GM18868 (cell line): ENCODE data around the gene ARID3A.
A peak's percentile ranks its signal among the peaks of the same experiment; 100 is the strongest.
"Not testable (repeated sequence)": the region's sequence is repeated elsewhere in the genome, so short reads cannot be mapped to it uniquely, and the experiment has no call there.

Source experiments
- ATAC-seq: cut with Tn5 transposase; IDR thresholded peaks from one replicate; pipeline ENCODE4 v1.9.1; 2021; ENCODE audit warnings: mild to moderate bottlenecking, moderate library complexity; ENCODE audit not compliant: unreplicated experiment

Gene ARID3A, protein sequence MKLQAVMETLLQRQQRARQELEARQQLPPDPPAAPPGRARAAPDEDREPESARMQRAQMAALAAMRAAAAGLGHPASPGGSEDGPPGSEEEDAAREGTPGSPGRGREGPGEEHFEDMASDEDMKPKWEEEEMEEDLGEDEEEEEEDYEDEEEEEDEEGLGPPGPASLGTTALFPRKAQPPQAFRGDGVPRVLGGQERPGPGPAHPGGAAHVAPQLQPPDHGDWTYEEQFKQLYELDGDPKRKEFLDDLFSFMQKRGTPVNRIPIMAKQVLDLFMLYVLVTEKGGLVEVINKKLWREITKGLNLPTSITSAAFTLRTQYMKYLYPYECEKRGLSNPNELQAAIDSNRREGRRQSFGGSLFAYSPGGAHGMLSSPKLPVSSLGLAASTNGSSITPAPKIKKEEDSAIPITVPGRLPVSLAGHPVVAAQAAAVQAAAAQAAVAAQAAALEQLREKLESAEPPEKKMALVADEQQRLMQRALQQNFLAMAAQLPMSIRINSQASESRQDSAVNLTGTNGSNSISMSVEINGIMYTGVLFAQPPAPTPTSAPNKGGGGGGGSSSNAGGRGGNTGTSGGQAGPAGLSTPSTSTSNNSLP

DNA sequence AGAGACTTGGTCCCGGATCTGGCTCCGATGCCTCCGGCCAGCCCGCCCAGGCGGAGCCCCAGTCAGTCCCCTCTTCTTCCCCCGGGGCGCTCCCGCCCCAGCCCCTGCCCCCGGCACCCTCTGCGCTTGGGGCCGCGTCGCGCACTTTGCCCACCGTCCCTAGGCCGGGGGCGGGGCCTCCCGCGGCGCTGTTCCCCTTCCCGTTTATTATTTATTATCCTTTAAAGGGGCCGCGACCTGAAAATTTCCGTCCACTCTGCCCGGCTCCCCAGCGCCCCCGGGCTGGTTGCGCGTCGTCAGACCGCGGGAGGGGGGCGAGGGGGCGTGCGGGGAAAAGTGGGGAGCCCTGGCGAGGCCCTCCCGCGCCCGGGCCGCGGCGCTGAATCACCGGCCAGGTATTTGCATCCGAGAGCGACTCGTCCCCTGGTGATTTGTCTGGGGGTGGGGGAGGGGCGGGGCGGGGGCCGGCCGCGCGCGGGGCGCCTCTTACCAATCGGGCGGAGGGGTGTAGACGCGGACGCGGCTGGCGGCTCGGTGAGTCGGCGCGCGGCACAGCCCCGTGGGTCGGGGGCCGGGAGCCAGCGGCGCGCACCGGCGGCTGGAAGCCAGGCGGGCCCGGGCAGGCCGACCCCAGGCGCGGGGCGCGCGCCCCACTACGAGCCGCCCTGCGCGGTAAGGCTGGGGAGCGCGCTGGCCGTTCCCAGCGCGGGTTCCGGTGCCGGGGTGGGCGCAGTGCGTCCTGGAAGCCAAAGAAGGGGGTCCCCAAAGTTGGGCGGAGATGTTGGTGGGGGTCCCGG lies at the start of gene ARID3A:
ARID3A (plus strand) TSS at position 510 of the 797 bp plus-strand sequence. CDS start 3,494 bp downstream, outside the sequence.
- peak; percentile 49 for ATAC-seq

DNA sequence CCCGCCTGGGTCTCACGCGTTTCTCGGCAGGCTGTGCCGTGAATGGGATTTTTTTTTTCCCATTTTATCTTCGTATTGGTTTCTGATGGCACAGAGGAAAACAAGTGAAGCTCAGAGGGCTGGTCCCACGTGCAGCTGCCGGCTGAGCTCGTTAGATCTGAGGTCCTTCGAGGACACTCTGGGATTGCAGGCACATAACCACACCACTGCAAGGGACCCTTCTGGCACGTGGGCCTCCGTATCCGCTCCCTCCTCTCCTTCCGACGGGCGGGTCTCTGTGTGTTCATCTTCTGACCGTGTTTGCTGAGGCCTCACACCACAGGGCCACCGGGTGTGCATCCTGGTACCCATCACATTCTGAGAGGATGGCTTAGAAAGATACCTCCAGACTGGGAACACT lies 49.7 kb upstream of the ARID3A start:
- no peak for ATAC-seq

DNA sequence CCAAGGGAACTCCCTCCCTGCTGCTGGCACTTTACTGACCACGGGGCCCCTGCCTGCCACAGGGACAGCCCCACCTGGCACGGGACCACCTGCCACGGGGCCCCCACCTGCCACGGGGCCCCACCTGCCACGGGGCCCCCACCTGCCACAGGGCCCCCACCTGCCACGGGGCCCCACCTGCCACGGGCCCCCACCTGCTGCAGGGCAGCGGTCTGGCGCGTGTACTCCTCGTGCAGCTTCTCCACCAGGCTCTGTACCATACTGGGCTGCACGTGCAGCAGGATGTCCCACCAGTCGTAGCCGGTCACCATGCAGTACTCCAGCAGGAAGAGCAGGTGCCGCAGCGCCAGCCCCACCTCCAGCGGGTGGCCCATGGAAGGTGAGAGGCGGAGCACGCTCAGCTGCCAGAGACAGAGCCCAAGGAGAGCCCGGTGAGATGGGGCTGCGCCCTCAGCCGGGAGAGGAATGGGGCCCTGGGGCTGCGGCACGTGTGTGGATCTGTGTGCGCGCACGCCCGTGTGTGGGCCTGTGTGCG lies 49.0 kb upstream of the ARID3A start:
- no peak for ATAC-seq

DNA sequence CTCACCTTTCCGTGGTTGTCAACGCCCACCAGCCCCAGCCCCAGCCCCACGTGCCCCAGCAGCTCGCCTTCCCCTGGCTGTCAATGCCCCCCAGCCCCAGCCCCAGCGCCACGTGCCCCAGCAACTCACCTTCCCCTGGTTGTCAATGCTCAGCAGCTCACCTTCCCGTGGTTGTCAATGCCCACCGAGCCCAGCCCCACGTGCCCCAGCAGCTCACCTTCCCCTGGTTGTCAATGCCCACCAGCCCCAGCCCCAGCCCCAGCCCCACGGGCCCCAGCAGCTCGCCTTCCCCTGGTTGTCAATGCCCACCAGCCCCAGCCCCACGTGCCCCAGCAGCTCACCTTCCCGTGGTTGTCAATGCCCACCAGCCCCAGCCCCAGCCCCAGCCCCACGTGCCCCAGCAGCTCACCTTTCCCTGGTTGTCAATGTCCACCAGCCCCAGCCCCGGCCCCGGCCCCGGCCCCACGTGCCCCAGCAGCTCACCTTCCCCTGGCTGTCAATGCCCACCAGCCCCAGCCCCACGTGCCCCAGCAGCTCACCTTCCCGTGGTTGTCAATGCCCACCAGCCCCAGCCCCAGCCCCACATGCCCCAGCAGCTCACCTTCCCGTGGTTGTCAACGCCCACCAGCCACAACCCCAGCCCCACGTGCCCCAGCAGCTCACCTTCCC lies 47.7 kb upstream of the ARID3A start:
- ATAC-seq = not testable (repeated sequence)

DNA sequence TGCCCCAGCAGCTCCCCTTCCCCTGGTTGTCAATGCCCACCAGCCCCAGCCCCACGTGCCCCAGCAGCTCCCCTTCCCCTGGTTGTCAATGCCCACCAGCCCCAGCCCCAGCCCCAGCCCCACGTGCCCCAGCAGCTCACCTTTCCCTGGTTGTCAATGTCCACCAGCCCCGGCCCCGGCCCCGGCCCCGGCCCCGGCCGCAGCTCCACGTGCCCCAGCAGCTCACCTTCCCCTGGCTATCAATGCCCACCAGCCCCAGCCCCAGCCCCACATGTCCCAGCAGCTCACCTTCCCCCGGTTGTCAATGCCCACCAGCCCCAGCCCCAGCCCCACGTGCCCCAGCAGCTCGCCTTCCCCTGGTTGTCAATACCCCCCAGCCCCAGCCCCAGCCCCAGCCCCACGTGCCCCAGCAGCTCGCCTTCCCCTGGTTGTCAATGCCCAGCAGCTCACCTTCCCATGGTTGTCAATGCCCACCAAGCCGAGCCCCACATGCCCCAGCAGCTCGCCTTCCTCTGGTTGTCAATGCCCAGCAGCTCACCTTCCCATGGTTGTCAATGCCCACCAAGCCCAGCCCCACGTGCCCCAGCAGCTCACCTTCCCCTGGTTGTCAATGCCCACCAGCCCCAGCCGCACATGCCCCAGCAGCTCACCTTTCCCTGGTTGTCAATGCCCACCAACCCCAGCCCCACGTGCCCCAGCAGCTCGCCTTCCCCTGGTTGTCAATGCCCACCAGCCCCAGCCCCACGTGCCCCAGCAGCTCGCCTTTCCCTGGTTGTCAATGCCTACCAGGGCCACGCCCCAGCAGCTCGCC lies 46.9 kb upstream of the ARID3A start:
- not testable (repeated sequence) for ATAC-seq

DNA sequence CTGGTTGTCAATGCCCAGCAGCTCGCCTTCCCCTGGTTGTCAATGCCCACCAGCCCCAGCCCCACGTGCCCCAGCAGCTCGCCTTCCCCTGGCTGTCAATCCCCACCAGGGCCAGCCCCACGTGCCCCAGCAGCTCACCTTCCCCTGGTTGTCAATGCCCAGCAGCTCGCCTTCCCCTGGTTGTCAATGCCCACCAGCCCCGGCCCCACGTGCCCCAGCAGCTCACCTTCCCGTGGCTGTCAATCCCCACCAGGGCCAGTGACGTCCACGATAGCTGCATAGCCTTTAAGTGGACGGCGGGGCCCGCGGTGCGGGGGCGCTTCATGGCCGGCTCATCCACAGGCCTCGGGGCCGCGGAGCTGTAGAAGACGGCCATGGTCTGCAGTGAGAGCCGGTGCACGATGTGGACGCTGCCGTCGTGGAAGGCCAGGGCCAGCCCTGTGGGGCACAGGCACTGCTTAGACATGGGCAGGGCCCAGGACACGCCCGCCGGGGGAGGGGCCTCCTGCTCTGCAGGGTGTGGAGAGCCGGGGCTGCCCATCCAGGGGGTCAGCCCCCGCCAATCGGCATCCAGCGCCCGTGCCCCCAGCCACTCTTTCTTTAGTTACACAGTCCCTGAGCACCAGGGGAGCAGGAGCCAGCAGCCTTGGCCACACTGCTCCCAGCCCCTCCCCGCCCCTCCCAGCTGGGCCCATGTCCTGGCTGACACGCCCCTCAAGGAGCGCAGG lies 46.0 kb upstream of the ARID3A start:
- ATAC-seq = no peak

DNA sequence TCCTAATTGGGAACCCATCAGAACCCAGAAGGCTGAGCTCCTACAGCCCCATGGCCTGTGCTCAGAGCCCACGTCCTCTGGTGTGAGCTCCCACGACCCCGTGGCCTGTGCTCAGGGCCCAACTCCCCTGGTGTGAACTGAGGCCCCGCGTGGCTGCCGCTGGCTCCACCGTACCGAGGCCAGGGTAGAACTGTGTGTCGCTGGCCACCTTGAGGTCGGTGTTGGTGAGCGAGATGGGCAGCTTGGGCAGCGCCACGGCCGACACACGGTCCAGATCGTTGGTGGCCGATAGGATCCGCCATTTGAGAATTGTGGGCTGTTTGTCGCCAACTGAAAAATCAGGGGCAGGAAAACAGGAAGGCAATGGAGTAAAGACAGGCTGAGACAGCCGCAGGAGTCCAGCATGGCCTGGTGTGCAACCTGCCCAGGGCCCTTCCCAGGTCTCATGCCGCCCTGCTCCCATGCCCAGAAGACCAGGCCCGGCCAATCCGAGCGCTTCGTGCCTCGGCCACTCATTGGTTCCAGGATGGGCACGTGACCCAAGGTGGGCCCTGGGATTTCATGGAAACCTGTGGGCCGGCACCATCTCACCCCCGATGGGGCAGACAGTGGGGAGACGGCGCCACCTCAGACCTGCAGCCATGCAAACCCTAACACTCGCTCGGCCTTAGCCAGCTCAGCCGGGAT lies 44.3 kb upstream of the ARID3A start:
- ATAC-seq = no peak

DNA sequence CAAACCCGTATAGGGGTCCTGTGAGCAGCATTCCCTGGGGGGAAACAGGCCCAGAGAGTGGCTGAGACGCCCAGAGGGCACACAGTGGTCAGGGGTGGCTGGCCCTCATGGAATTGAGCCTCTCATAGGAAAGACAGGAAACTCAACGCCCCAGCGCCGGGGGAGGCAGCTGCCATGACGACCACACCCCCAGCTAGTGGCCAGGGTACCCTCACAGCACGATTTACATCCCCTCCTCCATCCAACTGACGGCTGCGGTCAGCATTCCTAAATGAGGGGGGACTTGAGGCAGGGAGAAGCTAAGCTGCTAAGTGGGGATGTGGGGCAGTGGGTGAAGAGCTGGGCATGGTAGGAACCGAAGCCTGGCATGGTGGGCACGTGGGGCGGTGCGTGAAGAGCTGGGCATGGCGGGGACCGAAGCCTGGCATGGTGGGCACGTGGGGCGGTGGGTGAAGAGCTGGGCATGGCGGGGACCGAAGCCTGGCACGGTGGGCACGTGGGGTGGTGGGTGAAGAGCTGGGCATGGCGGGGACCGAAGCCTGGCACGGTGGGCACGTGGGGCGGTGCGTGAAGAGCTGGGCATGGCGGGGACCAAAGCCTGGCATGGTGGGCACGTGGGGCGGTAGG lies 42.9 kb upstream of the ARID3A start:
- ATAC-seq = no peak

DNA sequence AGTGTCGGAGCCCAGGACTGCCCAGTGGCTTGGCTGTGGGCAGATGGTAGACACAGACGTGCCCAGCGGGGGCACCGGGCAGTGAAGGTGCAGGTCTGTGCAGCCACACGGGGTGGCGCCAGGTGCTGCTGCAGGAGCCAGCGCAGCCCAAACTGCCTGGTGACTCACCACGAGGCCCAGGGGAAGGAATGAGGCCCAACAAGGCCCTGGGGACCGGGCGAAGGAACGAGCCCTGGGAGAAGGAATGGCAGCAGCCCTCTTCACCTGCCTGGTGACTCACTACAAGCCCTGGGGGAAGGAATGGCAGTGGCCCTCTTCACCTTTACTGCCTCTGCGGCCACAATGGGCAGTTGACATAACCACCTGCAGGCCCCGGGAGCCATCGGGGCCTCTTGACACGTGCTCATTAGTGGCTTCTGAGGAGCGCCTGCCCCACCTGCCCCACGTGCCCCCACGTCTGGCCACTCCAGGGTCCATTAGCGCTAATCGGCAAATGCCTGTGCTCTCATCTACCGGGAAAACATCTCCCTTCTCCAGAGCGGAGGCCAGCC lies 42.1 kb upstream of the ARID3A start:
- ATAC-seq = no peak

DNA sequence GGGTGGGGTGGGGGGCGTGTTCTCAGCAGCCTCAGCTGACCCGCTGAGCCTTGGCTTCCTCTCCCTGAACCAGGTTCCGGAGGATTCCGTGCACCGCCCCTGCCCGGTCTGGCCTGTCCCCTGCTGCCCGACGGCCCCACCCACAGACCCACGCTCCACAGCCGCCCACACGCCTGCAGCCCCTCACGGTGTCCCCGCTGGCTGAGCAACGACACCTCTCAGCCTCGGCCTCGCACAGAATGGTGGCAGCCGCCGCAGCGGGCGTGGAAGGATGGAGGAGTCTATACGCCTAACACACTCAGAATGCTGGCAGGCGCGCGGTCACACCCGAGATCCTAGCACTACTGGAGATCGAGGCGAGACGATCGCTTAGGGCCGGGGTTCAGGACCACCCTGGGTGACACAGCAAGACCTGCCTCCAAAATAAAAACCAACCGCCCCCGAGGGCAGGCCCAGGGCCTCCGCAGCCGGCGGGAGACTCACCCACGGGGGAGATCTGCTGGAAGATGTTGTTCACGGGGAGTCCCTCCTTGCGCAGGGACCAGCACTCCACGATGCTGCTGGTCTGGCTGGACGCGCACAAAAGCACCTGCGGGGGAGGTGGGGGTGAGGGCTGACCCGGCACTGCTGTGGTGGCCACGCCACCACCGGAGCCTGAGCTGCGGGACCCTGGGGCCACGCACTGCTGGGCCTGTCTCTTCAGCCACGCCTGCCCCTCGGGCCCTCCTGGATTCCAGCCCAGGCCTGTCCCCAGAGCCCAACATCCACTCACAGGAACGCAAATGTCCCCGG lies 41.2 kb upstream of the ARID3A start:
- no peak for ATAC-seq

DNA sequence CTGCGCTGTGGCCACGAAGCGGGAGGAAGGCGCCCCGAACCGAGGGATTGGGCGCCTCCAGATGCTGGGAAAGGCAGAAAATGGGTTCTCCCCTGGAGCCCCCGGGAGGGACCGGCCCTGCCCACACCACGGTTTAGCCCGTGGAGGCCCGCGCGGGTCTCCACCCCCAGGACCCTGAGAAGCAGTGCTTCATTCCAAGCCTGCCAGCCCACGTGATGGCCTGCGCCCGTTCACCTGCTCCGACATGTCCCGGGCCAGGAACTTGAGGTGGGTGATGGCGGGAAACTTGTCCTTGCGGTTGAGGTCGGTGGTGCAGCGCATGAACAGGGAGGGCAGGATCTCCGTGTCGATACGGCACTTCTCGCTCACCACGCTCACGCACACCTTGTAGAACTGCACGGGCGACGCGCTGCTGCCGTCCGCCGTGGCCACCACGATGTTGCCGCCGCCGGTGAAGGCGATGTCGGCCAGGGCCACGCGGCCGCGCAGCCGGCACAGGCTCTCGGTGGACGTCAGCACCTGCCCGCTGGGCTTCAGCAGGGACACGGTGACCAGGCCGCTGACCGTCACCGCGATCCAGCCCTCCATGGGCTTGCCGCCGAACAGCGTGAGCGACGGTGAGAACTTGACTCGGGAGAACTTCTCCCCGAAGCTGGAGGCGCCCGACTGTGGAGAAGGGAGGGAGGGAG lies 40.2 kb upstream of the ARID3A start:
- ATAC-seq = no peak

DNA sequence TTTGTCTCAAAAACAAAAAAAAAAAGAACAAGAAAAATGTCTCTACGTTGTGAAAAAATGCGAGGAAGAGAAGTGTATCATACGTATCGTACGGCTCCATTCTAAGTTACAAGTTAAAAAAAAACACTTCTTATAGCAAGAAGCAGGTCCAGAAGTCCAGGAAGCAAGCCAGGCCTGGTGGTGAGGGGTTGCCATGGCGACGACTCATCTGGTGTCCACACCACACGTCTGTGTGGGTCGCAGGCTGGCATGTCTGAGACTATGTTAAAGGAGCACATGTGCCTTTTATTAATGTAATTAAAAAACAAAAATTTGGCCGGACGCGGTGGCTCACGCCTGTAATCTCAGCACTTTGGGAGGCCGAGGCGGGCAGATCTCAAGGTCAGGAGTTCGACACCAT lies 38.8 kb upstream of the ARID3A start:
- no peak for ATAC-seq

DNA sequence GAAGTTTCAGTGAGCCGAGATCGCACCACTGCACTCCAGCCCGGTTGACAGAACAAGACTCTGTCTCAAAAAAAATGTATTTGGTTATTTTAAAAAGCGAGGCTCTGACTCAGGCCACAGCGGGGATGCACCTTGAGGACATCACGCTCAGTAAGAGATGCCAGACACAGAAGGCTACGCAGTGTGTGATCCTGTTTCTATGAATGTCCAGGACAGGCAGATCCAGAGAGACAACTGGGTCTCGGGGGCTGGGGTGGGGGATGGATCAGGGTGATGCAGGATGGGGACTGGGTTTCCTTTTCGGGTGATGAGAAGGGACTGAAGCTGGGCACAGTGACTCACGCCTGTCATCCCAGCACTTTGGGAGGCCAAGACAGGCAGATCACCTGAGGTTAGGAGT lies 38.2 kb upstream of the ARID3A start:
- ATAC-seq = no peak

DNA sequence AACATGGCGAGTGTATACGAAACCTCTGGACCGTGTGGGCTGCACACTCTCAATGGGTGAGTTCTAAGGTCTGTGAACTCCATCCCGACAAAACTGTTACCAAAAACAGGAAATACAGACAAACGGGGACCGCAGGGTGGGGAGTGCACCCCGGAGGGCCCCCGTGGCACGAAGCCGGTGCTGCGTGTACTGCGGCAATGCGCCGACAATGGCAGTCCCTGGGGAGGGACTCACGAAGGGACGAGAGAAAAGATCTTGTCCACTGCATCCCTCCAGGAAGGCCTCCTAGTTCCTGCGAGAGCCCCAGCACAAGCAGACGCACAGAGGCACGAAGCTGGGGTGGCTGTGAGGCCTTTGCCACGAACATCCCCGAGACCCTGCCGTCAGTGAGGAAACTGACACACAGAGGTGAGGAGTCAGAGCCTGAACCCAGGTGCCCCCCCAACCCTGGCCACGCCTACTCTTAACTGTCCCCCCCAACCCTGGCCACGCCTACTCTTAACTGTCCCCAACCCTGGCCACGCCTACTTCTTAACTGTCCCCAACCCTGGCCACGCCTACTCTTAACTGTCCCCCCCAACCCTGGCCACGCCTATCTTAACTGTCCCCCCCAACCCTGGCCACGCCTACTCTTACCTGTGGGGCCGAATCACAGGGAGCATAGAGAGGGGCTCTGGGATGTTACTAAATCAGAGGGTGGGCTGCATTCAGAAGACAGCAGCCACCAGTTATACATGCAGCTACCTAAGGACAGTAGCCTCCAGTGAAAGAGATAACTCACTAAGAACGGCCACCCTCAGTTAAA lies 37.1 kb upstream of the ARID3A start:
- no peak for ATAC-seq

DNA sequence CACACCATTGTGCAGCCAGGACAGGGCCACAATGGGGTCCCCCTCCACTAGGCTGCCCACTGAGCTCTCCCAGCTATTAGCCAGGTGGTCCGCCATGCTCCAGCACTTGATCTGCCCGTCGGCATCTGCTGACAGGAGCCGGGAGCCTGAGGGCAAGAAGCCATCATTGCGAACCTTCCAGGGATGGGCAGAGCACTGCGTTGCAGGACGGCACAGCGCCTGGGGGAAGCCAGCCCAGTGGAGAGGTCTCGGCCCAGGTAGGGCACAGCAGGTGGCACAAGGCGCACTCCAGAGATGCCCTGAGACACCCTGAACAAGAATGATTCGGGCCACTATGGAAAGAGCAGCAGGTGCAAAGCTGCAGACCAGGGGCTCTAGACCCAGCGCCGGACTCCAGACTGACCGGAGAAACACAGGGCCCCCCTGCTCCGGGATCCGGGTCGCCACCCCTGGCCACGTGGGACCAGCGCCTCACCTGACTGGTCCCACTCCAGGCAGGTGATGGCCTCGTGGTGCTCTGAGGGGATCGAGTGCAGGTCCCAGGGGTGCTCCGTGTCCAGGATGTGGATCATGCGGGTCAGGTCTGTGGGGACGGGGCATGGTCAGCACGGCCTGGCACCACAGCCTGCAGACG lies 36.1 kb upstream of the ARID3A start:
- no peak for ATAC-seq
